ENCODE measurements around the gene CAMKK2.
A peak's percentile ranks its signal among the peaks of the same experiment; 100 is the strongest.

The CAMKK2 gene

DNA sequence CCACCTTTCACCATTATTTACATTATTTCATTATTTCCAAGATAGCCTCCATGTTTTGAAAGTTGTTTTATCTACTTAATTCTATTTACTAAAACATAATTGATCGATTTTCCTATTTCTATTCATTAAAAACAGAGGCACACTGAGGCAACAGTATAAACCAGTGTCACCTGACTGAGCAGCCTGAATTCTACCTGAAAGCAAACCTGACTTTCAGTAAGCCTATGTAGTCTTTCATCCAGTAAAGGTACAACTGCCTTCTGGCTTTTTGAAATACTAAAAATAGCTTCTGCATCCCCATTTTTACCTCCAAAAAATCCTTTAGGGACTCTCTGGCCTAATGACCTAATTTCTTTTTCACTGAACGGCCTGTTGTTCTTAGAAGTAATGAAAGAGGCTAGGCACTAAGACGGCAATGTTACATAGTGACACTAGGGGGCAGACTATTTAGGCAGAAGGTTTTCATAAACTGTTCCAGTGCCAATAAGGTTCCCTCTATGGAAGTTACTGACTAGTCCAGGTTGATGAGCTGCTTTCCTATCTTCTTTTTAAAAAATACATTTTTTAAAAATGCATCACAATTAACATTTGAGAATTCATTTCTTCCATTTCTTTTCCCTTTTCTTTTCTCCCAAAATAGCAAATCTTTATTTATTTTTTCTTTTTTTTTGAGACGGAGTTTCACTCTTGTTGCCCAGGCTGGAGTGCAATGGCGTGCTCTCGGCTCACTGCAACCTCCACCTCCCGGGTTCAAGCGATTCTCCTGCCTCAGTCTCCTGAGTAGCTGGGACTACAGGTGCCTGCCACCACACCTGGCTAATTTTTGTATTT is 38.2 kb upstream of the CAMKK2 start:
- H2AK5ac ChIP-seq (ENCODE audit: low read length), result no peak overlapping the region

DNA sequence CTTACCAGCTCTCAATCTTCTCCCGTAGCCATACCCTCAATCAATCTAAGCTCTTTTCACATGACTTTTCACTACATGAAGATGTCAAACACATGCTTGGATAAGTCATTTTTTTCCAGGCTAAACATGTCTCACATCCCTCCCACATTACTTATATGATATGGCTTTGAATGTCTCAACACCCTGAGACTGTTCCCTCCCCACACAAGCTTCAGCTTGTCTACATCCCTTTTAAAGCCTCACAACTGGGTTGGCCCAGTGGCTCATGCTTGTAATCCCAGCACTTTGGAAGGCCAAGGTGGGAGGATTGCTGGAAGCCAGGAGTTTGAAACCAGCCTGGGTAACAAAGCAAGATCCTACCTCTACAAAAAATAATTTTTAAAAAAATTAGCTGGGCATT is 37.2 kb upstream of the CAMKK2 start:
- H3K4me3 ChIP-seq (ENCODE audit: low read depth, low read length), result no peak overlapping the region
- H3K9ac ChIP-seq (ENCODE audit: low read length), result no peak overlapping the region
- H3K27me3 ChIP-seq (ENCODE audit: insufficient read depth, low read length), result no peaks in the 10 kb centered on the region
- DNase-seq, result no peak
- H3K27ac ChIP-seq (ENCODE audit: low read depth, low read length), result no peak overlapping the region
- H4K8ac ChIP-seq (ENCODE audit: low read depth, low read length), result no peak overlapping the region
- H2AFZ ChIP-seq (ENCODE audit: insufficient read depth, low read length, poor library complexity), result no peak overlapping the region
- no peaks in the 10 kb centered on the region for H3K9me3 ChIP-seq (ENCODE audit: insufficient read depth, low read depth, low read length)
- no peak overlapping the region for H4K91ac ChIP-seq (ENCODE audit: low read depth, low read length)
- H3K18ac ChIP-seq (ENCODE audit: low read length), result no peak overlapping the region
- no peak overlapping the region for H2AK5ac ChIP-seq (ENCODE audit: low read length)
- no peak overlapping the region for H3K23ac ChIP-seq (ENCODE audit: low read length)
- no peaks in the 10 kb centered on the region for H3K79me1 ChIP-seq (ENCODE audit: low read length)
- WGBS (ENCODE audit: extremely low coverage, insufficient coverage, insufficient read length), result no CpG with 5 or more reads among the region's 1 CpG
- no peak overlapping the region for H2BK12ac ChIP-seq (ENCODE audit: low read length)
- no peak overlapping the region for H3K14ac ChIP-seq (ENCODE audit: low read length)
- no peak overlapping the region for H2BK5ac ChIP-seq (ENCODE audit: low read depth, low read length, poor library complexity)
- H3K36me3 ChIP-seq (ENCODE audit: control insufficient read depth in 1 of 2, insufficient read depth in 2 of 2, low read length in 2 of 2), result peaks cover 21 to 42% of the 10 kb centered on the region in 2 experiments
- H2BK120ac ChIP-seq (ENCODE audit: insufficient read depth, low read length, poor library complexity), result no peak overlapping the region
- H3K4me2 ChIP-seq (ENCODE audit: low read length), result no peak overlapping the region
- no peak overlapping the region for H4K12ac ChIP-seq (ENCODE audit: low read depth, low read length)
- H3K4ac ChIP-seq (ENCODE audit: low read depth, low read length), result no peak overlapping the region
- H3K4me1 ChIP-seq (ENCODE audit: control insufficient read depth in 1 of 2, insufficient read depth in 2 of 2, low read length in 2 of 2), result no peaks in the 10 kb centered on the region
- H3K79me2 ChIP-seq (ENCODE audit: control insufficient read depth, insufficient read depth, low read length, poor library complexity), result no peaks in the 10 kb centered on the region

More for the DNA sequence above, 38.2 kb upstream of the CAMKK2 start:
- Histone ChIP-seq H4K8ac (ENCODE audit: low read depth, low read length) (no peak overlapping the region), H4K12ac (ENCODE audit: low read depth, low read length) (no peak overlapping the region), H2BK5ac (ENCODE audit: low read depth, low read length, poor library complexity) (no peak overlapping the region), H3K18ac (ENCODE audit: low read length) (no peak overlapping the region), H3K27ac (ENCODE audit: low read depth, low read length) (no peak overlapping the region), H2BK120ac (ENCODE audit: insufficient read depth, low read length, poor library complexity) (no peak overlapping the region), H3K36me3 (ENCODE audit: control insufficient read depth in 1 of 2, insufficient read depth in 2 of 2, low read length in 2 of 2) (peaks cover 28 to 40% of the 10 kb centered on the region in 2 experiments), H3K4me3 (ENCODE audit: low read depth, low read length) (no peak overlapping the region), H2AFZ (ENCODE audit: insufficient read depth, low read length, poor library complexity) (no peak overlapping the region), H3K4me1 (ENCODE audit: control insufficient read depth in 1 of 2, insufficient read depth in 2 of 2, low read length in 2 of 2) (no peaks in the 10 kb centered on the region), H4K91ac (ENCODE audit: low read depth, low read length) (no peak overlapping the region), H3K27me3 (ENCODE audit: insufficient read depth, low read length) (no peaks in the 10 kb centered on the region), H2BK12ac (ENCODE audit: low read length) (no peak overlapping the region), H3K79me2 (ENCODE audit: control insufficient read depth, insufficient read depth, low read length, poor library complexity) (no peaks in the 10 kb centered on the region), H3K79me1 (ENCODE audit: low read length) (no peaks in the 10 kb centered on the region), H3K14ac (ENCODE audit: low read length) (no peak overlapping the region), H3K9me3 (ENCODE audit: insufficient read depth, low read depth, low read length) (no peaks in the 10 kb centered on the region), H3K4ac (ENCODE audit: low read depth, low read length) (no peak overlapping the region), H3K9ac (ENCODE audit: low read length) (no peak overlapping the region), H3K23ac (ENCODE audit: low read length) (no peak overlapping the region), H3K4me2 (ENCODE audit: low read length) (no peak overlapping the region)
- DNase-seq, result peak; percentile 24 to 85
- no CpG with 5 or more reads among the region's 8 CpGs for WGBS (ENCODE audit: extremely low coverage, insufficient coverage, insufficient read length)

DNA sequence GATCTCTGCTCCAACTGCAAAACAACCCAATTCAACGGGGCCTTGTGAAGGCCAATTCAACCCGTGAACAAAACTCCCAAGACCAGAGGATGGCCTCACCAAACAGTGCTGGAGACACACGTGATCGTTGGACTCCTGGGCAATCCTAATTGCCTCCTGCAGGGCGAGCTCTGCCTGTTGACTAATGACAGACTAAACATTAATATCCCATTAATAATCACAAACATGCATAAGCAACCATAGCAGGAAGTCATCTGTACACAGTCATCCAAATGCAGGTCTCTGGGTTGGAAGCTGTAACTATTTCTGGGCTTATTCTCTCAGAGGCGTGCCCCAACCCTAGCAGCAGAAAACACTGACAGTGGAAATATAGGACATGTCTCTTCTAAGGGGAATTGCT is 34.7 kb upstream of the CAMKK2 start:
- H2AK5ac ChIP-seq (ENCODE audit: low read length), result no peak overlapping the region
- no peak overlapping the region for H3K4me2 ChIP-seq (ENCODE audit: low read length)
- H3K9me3 ChIP-seq (ENCODE audit: insufficient read depth, low read depth, low read length), result no peaks in the 10 kb centered on the region
- no peak overlapping the region for H4K12ac ChIP-seq (ENCODE audit: low read depth, low read length)
- no peak overlapping the region for H4K8ac ChIP-seq (ENCODE audit: low read depth, low read length)
- no peak overlapping the region for H2AFZ ChIP-seq (ENCODE audit: insufficient read depth, low read length, poor library complexity)
- H3K79me2 ChIP-seq (ENCODE audit: control insufficient read depth, insufficient read depth, low read length, poor library complexity), result no peaks in the 10 kb centered on the region
- no peak overlapping the region for H4K91ac ChIP-seq (ENCODE audit: low read depth, low read length)
- H3K4me3 ChIP-seq (ENCODE audit: low read depth, low read length), result no peak overlapping the region
- WGBS (ENCODE audit: extremely low coverage, insufficient coverage, insufficient read length), result no CpG with 5 or more reads among the region's 6 CpGs
- H3K9ac ChIP-seq (ENCODE audit: low read length), result no peak overlapping the region
- DNase-seq, result no peak
- no peak overlapping the region for H2BK12ac ChIP-seq (ENCODE audit: low read length)
- no peaks in the 10 kb centered on the region for H3K27me3 ChIP-seq (ENCODE audit: insufficient read depth, low read length)
- no peaks in the 10 kb centered on the region for H3K4me1 ChIP-seq (ENCODE audit: control insufficient read depth in 1 of 2, insufficient read depth in 2 of 2, low read length in 2 of 2)
- no peak overlapping the region for H3K4ac ChIP-seq (ENCODE audit: low read depth, low read length)
- no peaks in the 10 kb centered on the region for H3K79me1 ChIP-seq (ENCODE audit: low read length)
- H3K18ac ChIP-seq (ENCODE audit: low read length), result no peak overlapping the region
- H3K36me3 ChIP-seq (ENCODE audit: control insufficient read depth in 1 of 2, insufficient read depth in 2 of 2, low read length in 2 of 2), result peaks cover 24 to 54% of the 10 kb centered on the region in 2 experiments
- H3K27ac ChIP-seq (ENCODE audit: low read depth, low read length), result no peak overlapping the region
- no peak overlapping the region for H3K23ac ChIP-seq (ENCODE audit: low read length)
- H3K14ac ChIP-seq (ENCODE audit: low read length), result no peak overlapping the region
- no peak overlapping the region for H2BK5ac ChIP-seq (ENCODE audit: low read depth, low read length, poor library complexity)
- no peak overlapping the region for H2BK120ac ChIP-seq (ENCODE audit: insufficient read depth, low read length, poor library complexity)

DNA sequence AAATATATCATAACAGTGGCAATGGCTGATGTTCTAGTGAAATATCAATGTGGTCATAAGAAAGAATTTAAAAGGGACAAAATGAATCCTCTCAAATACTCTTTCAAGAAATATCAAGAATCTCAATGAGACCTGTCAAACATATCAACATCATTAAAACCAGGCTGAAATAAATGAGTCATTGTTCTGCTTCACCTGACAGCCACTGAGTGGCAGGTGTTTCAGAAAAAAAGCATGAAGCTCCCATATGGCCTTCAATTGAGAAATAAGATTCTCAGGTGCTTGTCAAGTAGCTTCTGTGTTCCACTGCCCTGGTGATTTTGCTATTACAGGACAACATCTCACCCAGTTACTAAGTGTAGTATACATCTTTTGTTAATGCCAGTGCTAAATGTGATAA is 34.2 kb upstream of the CAMKK2 start:
- Histone ChIP-seq H2AK5ac (ENCODE audit: low read length) (no peak overlapping the region), H3K27ac (ENCODE audit: low read depth, low read length) (no peak overlapping the region), H3K79me2 (ENCODE audit: control insufficient read depth, insufficient read depth, low read length, poor library complexity) (no peaks in the 10 kb centered on the region), H3K4me3 (ENCODE audit: low read depth, low read length) (no peak overlapping the region), H4K12ac (ENCODE audit: low read depth, low read length) (no peak overlapping the region), H3K36me3 (ENCODE audit: control insufficient read depth in 1 of 2, insufficient read depth in 2 of 2, low read length in 2 of 2) (peaks cover 26 to 56% of the 10 kb centered on the region in 2 experiments), H3K4ac (ENCODE audit: low read depth, low read length) (no peak overlapping the region), H3K4me1 (ENCODE audit: control insufficient read depth in 1 of 2, insufficient read depth in 2 of 2, low read length in 2 of 2) (no peaks in the 10 kb centered on the region), H2BK5ac (ENCODE audit: low read depth, low read length, poor library complexity) (no peak overlapping the region), H2AFZ (ENCODE audit: insufficient read depth, low read length, poor library complexity) (no peak overlapping the region), H3K79me1 (ENCODE audit: low read length) (no peaks in the 10 kb centered on the region), H2BK120ac (ENCODE audit: insufficient read depth, low read length, poor library complexity) (no peak overlapping the region), H3K14ac (ENCODE audit: low read length) (no peak overlapping the region), H3K9me3 (ENCODE audit: insufficient read depth, low read depth, low read length) (no peaks in the 10 kb centered on the region), H4K91ac (ENCODE audit: low read depth, low read length) (no peak overlapping the region), H3K18ac (ENCODE audit: low read length) (no peak overlapping the region), H3K23ac (ENCODE audit: low read length) (no peak overlapping the region), H3K9ac (ENCODE audit: low read length) (no peak overlapping the region), H3K27me3 (ENCODE audit: insufficient read depth, low read length) (no peaks in the 10 kb centered on the region), H3K4me2 (ENCODE audit: low read length) (no peak overlapping the region), H2BK12ac (ENCODE audit: low read length) (no peak overlapping the region), H4K8ac (ENCODE audit: low read depth, low read length) (no peak overlapping the region)
- DNase-seq, result no peak

All from trophoblast cell (in vitro differentiated cells and primary cell).